ENCODE measurements around the gene HCN1.

- no peak for TF ChIP-seq RXRA (IDR thresholded peaks at IDR 0.05; ENCODE audit: insufficient read depth, low read depth, low read length)
- no peak for TF ChIP-seq CTCF (IDR thresholded peaks at IDR 0.05; ENCODE audit: control extremely low read depth in 1 of 3, insufficient read depth in 1 of 3, low read depth in 1 of 3, low read length in 3 of 3)
- TF ChIP-seq ATF2 (IDR thresholded peaks at IDR 0.05; ENCODE audit: low read length) = no peak
- no peak for TF ChIP-seq EZH2 (IDR thresholded peaks at IDR 0.05; ENCODE audit: low read depth, low read length, severe bottlenecking)
- TF ChIP-seq GABPA (IDR thresholded peaks at IDR 0.05; ENCODE audit: borderline replicate concordance, insufficient read depth, low read length) = no peak
- TF ChIP-seq BACH1 (IDR thresholded peaks at IDR 0.05; ENCODE audit: low read length) = no peak
- no peak for TF ChIP-seq POLR2A (IDR thresholded peaks at IDR 0.05; ENCODE audit: control extremely low read depth in 1 of 2, low read depth in 2 of 2, low read length in 2 of 2)
- TF ChIP-seq SP1 (IDR thresholded peaks at IDR 0.05; ENCODE audit: low read depth, low read length) = no peak
- TF ChIP-seq CBX5 (IDR thresholded peaks at IDR 0.05; ENCODE audit: low read depth, low read length) = no peak
- no peak for TF ChIP-seq RFX5 (IDR thresholded peaks at IDR 0.05; ENCODE audit: borderline replicate concordance, low read depth, low read length)
These were observed 435.1 kb downstream of the HCN1 start for GRCh38 chr5:45261125-45261524.

Data from H1 (cell line).